Measurements from ENCODE around the gene COL7A1.

Gene COL7A1

GRCh38 chr3:48619541-48620524 lies 24.7 kb upstream of the COL7A1 start:
- no peak for DNase-seq (ENCODE audit: low read depth)
- no peak overlapping the region for H3K4me3 ChIP-seq (ENCODE audit: low read length)
- TF ChIP-seq, protein P1, sequence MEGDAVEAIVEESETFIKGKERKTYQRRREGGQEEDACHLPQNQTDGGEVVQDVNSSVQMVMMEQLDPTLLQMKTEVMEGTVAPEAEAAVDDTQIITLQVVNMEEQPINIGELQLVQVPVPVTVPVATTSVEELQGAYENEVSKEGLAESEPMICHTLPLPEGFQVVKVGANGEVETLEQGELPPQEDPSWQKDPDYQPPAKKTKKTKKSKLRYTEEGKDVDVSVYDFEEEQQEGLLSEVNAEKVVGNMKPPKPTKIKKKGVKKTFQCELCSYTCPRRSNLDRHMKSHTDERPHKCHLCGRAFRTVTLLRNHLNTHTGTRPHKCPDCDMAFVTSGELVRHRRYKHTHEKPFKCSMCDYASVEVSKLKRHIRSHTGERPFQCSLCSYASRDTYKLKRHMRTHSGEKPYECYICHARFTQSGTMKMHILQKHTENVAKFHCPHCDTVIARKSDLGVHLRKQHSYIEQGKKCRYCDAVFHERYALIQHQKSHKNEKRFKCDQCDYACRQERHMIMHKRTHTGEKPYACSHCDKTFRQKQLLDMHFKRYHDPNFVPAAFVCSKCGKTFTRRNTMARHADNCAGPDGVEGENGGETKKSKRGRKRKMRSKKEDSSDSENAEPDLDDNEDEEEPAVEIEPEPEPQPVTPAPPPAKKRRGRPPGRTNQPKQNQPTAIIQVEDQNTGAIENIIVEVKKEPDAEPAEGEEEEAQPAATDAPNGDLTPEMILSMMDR (conservative IDR thresholded peaks at IDR 0.05; ENCODE audit: low read length), result no peak

GRCh38 chr3:48617559-48617958 lies 22.4 kb upstream of the COL7A1 start:
- TF ChIP-seq, protein P1 (conservative IDR thresholded peaks at IDR 0.05; ENCODE audit: low read length), result no peak
- H3K4me3 ChIP-seq (ENCODE audit: low read length), result no peak overlapping the region
- no peak for DNase-seq (ENCODE audit: low read depth)

DNA sequence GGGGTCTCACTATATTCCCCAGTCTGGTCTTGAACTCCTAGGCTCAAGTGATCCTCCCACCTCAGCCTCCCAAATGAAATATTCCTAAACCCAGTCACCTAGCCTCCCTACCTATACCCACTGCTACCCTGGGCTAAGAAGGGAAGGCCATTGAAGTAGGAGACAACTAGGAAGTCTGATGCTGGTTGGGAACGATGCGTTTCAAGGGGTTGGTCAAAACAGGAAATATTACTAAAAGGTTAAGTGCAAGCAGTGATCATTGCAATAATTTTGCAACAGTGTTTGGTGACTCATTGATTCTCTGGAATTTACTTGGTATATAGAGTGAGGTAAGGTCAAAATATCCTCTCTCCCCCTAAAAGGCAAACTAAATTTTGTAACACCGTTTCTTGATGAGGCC lies 18.9 kb upstream of the COL7A1 start:
- peak; percentile 87 for DNase-seq (ENCODE audit: low read depth)
- TF ChIP-seq, protein P1 (conservative IDR thresholded peaks at IDR 0.05; ENCODE audit: low read length), result no peak
- no peak overlapping the region for H3K4me3 ChIP-seq (ENCODE audit: low read length)

DNA sequence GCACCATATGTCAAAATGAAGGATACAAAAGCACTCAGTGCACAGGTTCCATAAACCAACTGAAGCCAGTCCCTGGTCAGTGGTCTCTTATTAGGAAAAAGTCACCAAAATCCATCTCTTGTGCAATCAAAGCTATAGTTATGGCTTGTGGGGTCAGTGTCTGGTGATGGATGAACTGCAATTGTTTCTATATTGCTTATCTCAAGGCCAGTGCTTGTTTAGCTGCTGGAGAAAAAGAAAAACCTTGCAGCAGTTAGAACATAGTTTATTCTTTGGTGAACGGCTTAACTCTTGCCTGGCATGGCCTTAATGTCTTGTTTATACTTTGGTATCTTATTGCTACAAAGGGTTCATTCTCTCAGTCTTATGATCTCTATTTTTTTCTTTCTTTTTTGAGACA lies 17.2 kb upstream of the COL7A1 start:
- H3K4me3 ChIP-seq (ENCODE audit: low read length), result no peak overlapping the region
- DNase-seq (ENCODE audit: low read depth), result no peak
- TF ChIP-seq, protein P1 (conservative IDR thresholded peaks at IDR 0.05; ENCODE audit: low read length), result no peak

DNA sequence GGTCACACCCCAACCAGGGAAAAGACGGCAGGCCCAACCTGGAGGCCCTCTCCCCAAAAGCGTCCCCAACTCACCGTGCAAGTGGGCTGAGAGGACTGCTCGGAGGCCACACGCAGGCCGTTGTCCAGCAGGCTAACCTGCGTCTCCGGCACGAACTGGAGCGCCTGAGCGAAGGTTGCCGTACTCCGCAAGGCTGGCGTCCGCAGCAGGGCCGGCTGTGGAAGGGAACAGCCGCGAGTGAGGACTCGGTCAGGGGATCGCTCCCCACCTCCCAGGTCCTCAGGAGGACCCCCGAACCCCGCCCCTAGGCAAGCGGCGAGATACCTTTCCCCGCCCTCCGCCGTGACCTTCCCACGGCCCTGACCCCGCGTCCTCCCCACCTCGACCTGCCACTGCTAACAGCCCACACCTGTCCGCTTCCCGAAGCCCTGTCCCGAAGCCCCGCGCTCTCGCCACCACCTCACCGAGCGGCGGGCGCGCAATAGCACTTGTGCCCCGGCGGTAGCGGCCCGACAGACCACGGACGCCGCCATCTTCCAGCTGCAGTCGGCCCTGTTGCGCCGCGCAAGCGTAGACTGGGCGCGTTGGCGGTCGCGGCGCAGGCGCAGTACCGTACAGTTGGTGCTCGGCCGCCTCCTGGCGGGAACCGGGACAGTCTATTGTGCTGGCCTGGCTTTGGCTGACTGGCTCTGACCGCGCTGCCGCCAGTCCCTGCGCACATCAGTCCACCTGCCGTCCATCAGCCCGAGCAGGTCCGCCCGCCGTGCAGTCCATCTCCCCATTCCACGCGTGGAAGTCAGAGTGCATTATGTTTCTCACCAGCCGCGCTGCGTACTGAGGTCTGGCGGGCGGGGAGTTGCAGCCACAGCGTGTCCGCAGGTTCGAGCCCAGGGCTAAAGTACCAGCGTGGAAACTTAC lies 14.2 kb upstream of the COL7A1 start, which contains the start of gene UQCRC1:
UQCRC1 (minus strand) TSS at position 559 of the 918 bp plus-strand sequence; CDS start at position 533, 26 bp downstream.
- DNase-seq (ENCODE audit: low read depth), result peak; percentile 89
- peak within 1 kb of the TSS; percentile 96 for H3K4me3 ChIP-seq (ENCODE audit: low read length)
- TF ChIP-seq, protein P1 (conservative IDR thresholded peaks at IDR 0.05; ENCODE audit: low read length), result peak; percentile 72

DNA sequence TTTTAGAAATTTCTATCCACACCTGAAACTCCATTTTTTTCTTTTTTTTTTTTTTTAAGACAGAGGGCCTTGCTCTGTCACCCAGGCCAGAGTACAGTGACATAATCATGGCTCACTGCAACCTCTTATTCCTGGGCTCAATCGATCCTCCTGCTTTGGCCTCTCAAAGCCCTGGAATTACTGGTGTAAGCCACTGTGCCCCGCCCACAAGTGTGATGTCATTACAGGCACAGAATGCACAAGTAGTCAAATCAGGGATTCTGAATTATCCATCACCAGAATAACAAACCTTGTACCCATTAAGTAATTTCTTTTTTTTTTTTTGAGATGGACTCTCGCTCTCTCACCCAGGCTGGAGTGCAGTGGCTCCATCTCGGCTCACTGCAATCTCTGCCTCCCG lies 12.4 kb upstream of the COL7A1 start:
- TF ChIP-seq, protein P1 (conservative IDR thresholded peaks at IDR 0.05; ENCODE audit: low read length), result no peak
- H3K4me3 ChIP-seq (ENCODE audit: low read length), result no peak overlapping the region
- DNase-seq (ENCODE audit: low read depth), result no peak
